Hepatocyte (in vitro differentiated cells): ENCODE results near the gene BRAP.

ENCODE experiments used
- CTCF ChIP-seq: fragments of 200-600 bp; sonication (generic); IDR thresholded peaks from 2 replicates; pipeline ENCODE4 v1.5.1; 2016; ENCODE audit warnings: antibody characterized with exemption, mild to moderate bottlenecking; ENCODE audit not compliant: poor library complexity
- EZH2 ChIP-seq: fragments of 200-600 bp; sonication (generic); IDR thresholded peaks from 2 replicates; pipeline ENCODE4 v1.6.1; 2016; ENCODE audit warnings: antibody characterized with exemption, mild to moderate bottlenecking, borderline replicate concordance
- EZH2phosphoT487 ChIP-seq: fragments of 200-600 bp; sonication (generic); IDR thresholded peaks from one replicate; pipeline ENCODE4 v1.6.1; 2018; ENCODE audit warnings: antibody characterized with exemption, mild to moderate bottlenecking, low read depth, moderate library complexity; ENCODE audit not compliant: unreplicated experiment, severe bottlenecking

GRCh38 chr12:111602348-111602747 is 83.4 kb downstream of the BRAP start:
- TF ChIP-seq CTCF (no peak), EZH2 (no peak), EZH2phosphoT487 (no peak)
